Esophagus squamous epithelium (tissue), 4 donors: ENCODE data around the gene ATP1A1.

Experiments
- CTCF ChIP-seq, 6 experiments: fragments of 450-650 bp in 4 of 6; fragments of 200-600 bp in 2 of 6; sonication (generic) in 2 of 6; IDR thresholded peaks; one replicate each; pipeline ENCODE4 v1.5.1; 2016 to 2019; ENCODE audit warnings: antibody characterized with exemption in 6 of 6, mild to moderate bottlenecking in 4 of 6, moderate library complexity in 4 of 6
- POLR2A ChIP-seq, 4 donors: fragments of 450-650 bp; IDR thresholded peaks; one replicate each; pipeline ENCODE4 v1.6.1; 2017; ENCODE audit warnings: antibody characterized with exemption in 4 of 4, mild to moderate bottlenecking in 4 of 4, moderate library complexity in 3 of 4

- no peak for TF ChIP-seq POLR2A (IDR thresholded peaks at IDR 0.05)
- TF ChIP-seq CTCF (IDR thresholded peaks at IDR 0.05), result no peak
Observed at GRCh38 chr1:116389686-116390085, 16.6 kb downstream of the ATP1A1 start.
